H9 (cell line): ENCODE measurements around the gene CEP164. TPM values are rescaled to one million over a fixed set of nuclear protein-coding genes. Genes with fewer than 3 reads are reported as not detected.

Experiments
- DNase-seq: peaks from one replicate; pipeline ENCODE4 v3.0.0-alpha.2; 2017
- H2AFZ ChIP-seq: one replicate; pipeline ENCODE4 v1.6.1; 2013; ENCODE audit warnings: mild to moderate bottlenecking, low read length, control low read depth, moderate library complexity
- H2AK5ac ChIP-seq: 2 replicates; pipeline ENCODE4 v1.6.1; 2013; ENCODE audit warnings: low read length, control low read depth, mixed read lengths; ENCODE audit not compliant: insufficient read length
- H2BK120ac ChIP-seq: one replicate; pipeline ENCODE4 v1.6.1; 2013; ENCODE audit warnings: low read depth, mild to moderate bottlenecking, low read length, control low read depth, inconsistent platforms; ENCODE audit not compliant: poor library complexity, severe bottlenecking
- H2BK12ac ChIP-seq: 2 replicates; pipeline ENCODE4 v1.6.1; 2013; ENCODE audit warnings: low read length, control low read depth, mixed read lengths, low read depth; ENCODE audit not compliant: insufficient read length
- H2BK15ac ChIP-seq: 2 replicates; pipeline ENCODE4 v1.6.1; 2013; ENCODE audit warnings: low read depth, low read length, control low read depth
- H2BK20ac ChIP-seq: one replicate; pipeline ENCODE4 v1.6.1; 2013; ENCODE audit warnings: low read depth, mild to moderate bottlenecking, low read length, control low read depth, inconsistent platforms; ENCODE audit not compliant: poor library complexity, severe bottlenecking
- H2BK5ac ChIP-seq: 2 replicates; pipeline ENCODE4 v1.6.1; 2013; ENCODE audit warnings: low read length, control low read depth, mixed read lengths; ENCODE audit not compliant: insufficient read length
- H3K14ac ChIP-seq: 2 replicates; pipeline ENCODE4 v1.6.1; 2013; ENCODE audit warnings: low read length, control low read depth; ENCODE audit not compliant: insufficient read depth
- H3K18ac ChIP-seq: 2 replicates; pipeline ENCODE4 v1.6.1; 2013; ENCODE audit warnings: low read depth, mild to moderate bottlenecking, mixed read lengths, low read length, control low read depth; ENCODE audit not compliant: insufficient read length
- H3K23ac ChIP-seq: 2 replicates; pipeline ENCODE4 v1.6.1; 2013; ENCODE audit warnings: low read length, control low read depth, mixed read lengths, low read depth; ENCODE audit not compliant: insufficient read length
- H3K23me2 ChIP-seq: 2 replicates; pipeline ENCODE4 v1.6.1; 2013; ENCODE audit warnings: low read depth, mild to moderate bottlenecking, mixed read lengths, low read length, control low read depth; ENCODE audit not compliant: insufficient read length, poor library complexity, severe bottlenecking
- H3K27ac ChIP-seq: 2 replicates; pipeline ENCODE4 v1.5.1; 2013; ENCODE audit warnings: low read length, control low read depth, mixed read lengths, low read depth; ENCODE audit not compliant: insufficient read length
- H3K27me3 ChIP-seq: 2 replicates; pipeline ENCODE4 v1.6.1; 2013; ENCODE audit warnings: low read length, control low read depth, inconsistent platforms; ENCODE audit not compliant: insufficient read depth
- H3K4ac ChIP-seq: 2 replicates; pipeline ENCODE4 v1.6.1; 2013; ENCODE audit warnings: low read depth, mild to moderate bottlenecking, control low read depth, inconsistent platforms, low read length, moderate library complexity
- H3K4me1 ChIP-seq: 2 replicates; pipeline ENCODE4 v1.6.1; 2013; ENCODE audit warnings: low read length, control low read depth, inconsistent platforms; ENCODE audit not compliant: insufficient read depth
- H3K4me2 ChIP-seq: 2 replicates; pipeline ENCODE4 v1.6.1; 2013; ENCODE audit warnings: low read length, control low read depth, mixed read lengths; ENCODE audit not compliant: insufficient read length, insufficient read depth
- H3K56ac ChIP-seq: 2 replicates; pipeline ENCODE4 v1.6.1; 2013; ENCODE audit warnings: low read depth, mild to moderate bottlenecking, mixed read lengths, low read length, control low read depth; ENCODE audit not compliant: insufficient read length
- H3K79me1 ChIP-seq: 2 replicates; pipeline ENCODE4 v1.6.1; 2013; ENCODE audit warnings: low read depth, mild to moderate bottlenecking, moderate library complexity, low read length, control low read depth, inconsistent platforms; ENCODE audit not compliant: insufficient read depth, poor library complexity, severe bottlenecking
- H3K79me2 ChIP-seq: 2 replicates; pipeline ENCODE4 v1.6.1; 2013; ENCODE audit warnings: low read length, control low read depth, inconsistent platforms; ENCODE audit not compliant: insufficient read depth
- H3K9ac ChIP-seq: 2 replicates; pipeline ENCODE4 v1.6.1; 2013; ENCODE audit warnings: low read length, control low read depth, mixed read lengths; ENCODE audit not compliant: insufficient read length; ENCODE audit errors: extremely low read depth
- H3K9me3 ChIP-seq: one replicate; pipeline ENCODE4 v1.6.1; 2013; ENCODE audit warnings: low read depth, low read length, inconsistent platforms; ENCODE audit not compliant: control insufficient read depth
- H3T11ph ChIP-seq: one replicate; pipeline ENCODE4 v1.6.1; 2013; ENCODE audit warnings: mild to moderate bottlenecking, low read length, control low read depth, inconsistent platforms
- H4K20me1 ChIP-seq: one replicate; pipeline ENCODE4 v1.6.1; 2013; ENCODE audit not compliant: control insufficient read depth, insufficient read length, insufficient read depth
- H4K5ac ChIP-seq: 2 replicates; pipeline ENCODE4 v1.6.1; 2013; ENCODE audit warnings: low read depth, mild to moderate bottlenecking, mixed read lengths, low read length, control low read depth; ENCODE audit not compliant: insufficient read length
- H4K8ac ChIP-seq: replicated peaks from 2 replicates; pipeline ENCODE4 v1.6.1; 2013; ENCODE audit warnings: low read length, control low read depth, mixed read lengths, low read depth; ENCODE audit not compliant: insufficient read length
- H4K91ac ChIP-seq: 2 replicates; pipeline ENCODE4 v1.6.1; 2013; ENCODE audit warnings: low read depth, mild to moderate bottlenecking, moderate library complexity, mixed read lengths, low read length, control low read depth; ENCODE audit not compliant: insufficient read length
- H3K27ac Mint-ChIP-seq, 3 experiments: 2 replicates in 2 of 3; 3 replicates in 1 of 3; pipeline ENCODE4 v1.8.0; 2020 to 2021; ENCODE audit warnings: mixed read lengths in 3 of 3, mild to moderate bottlenecking in 1 of 3, moderate library complexity in 1 of 3
- H3K27me3 Mint-ChIP-seq: 2 replicates; pipeline ENCODE4 v1.8.0; 2021; ENCODE audit warnings: low read depth, mild to moderate bottlenecking, moderate library complexity, mixed read lengths
- H3K36me3 Mint-ChIP-seq, 3 experiments: 2 replicates in 2 of 3; 3 replicates in 1 of 3; pipeline ENCODE4 v1.8.0; 2020 to 2021; ENCODE audit warnings: low read depth in 3 of 3, mixed read lengths in 3 of 3; ENCODE audit not compliant: insufficient read depth in 1 of 3
- H3K4me1 Mint-ChIP-seq, 2 experiments: 2 replicates each; pipeline ENCODE4 v1.8.0; 2020; ENCODE audit warnings: mixed read lengths in 2 of 2
- H3K4me3 Mint-ChIP-seq, 2 experiments: 2 replicates in 1 of 2; 3 replicates in 1 of 2; pipeline ENCODE4 v1.8.0; 2020 to 2021; ENCODE audit warnings: mild to moderate bottlenecking in 2 of 2, mixed read lengths in 2 of 2, moderate library complexity in 1 of 2
- H3K9me3 Mint-ChIP-seq, 2 experiments: 2 replicates in 1 of 2; 3 replicates in 1 of 2; pipeline ENCODE4 v1.8.0; 2020; ENCODE audit warnings: mild to moderate bottlenecking in 2 of 2, mixed read lengths in 2 of 2, moderate library complexity in 1 of 2
- WGBS: extraction: QIAGEN DNeasy Blood & Tissue Kit; methylation state at CpG from one replicate; pipeline ENCODE4 v1.1.7; 2013; ENCODE audit warnings: missing lambda C conversion rate, low lambda C conversion rate, mixed read lengths; ENCODE audit not compliant: insufficient read length; ENCODE audit errors: extremely low coverage; 5-methylcytosine and 5-hydroxymethylcytosine counted together
- total RNA-seq: library from RNA; stranded (reverse); gene quantifications from 2 replicates; pipeline ENCODE4 v1.2.1, GENCODE V29; 2021
- TF ChIP-seq, protein P1 (sequence below): fragments of 200-600 bp; sonication (generic); conservative IDR thresholded peaks from 3 replicates; pipeline ENCODE4 v1.8.0; 2021; ENCODE audit warnings: antibody characterized with exemption, mild to moderate bottlenecking

Gene CEP164
- total RNA-seq, 1 experiment from 2014 or later, result 24.9 TPM

DNA sequence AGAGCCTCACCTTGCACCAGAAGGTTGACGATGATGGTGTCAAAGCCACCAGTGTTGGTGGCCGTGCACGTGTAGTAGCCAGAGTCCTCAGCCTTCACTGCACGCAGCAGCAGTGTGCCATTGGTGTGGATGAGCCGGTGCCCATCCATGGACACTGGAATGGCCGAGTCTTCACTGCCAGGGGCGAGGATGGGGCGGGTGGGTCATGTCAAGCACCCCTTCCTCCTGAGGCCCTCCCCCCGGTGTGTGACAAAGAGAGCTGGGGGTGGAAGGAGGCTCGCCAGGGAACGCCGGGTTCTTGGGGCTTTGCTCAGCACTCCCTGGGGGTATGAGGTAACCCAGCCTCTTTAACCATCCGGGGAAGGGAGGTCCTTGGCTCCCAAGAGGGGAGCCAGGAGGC lies 111.6 kb downstream of the CEP164 start:
- H2BK12ac ChIP-seq, result no peak overlapping the region
- no peaks in the 10 kb centered on the region for H4K20me1 ChIP-seq
- H3K23ac ChIP-seq, result no peak overlapping the region
- H2BK5ac ChIP-seq, result no peak overlapping the region
- H3K56ac ChIP-seq, result no peak overlapping the region
- H3K27ac Mint-ChIP-seq, result no peak overlapping the region
- peaks cover 21% of the 10 kb centered on the region for H3K27me3 Mint-ChIP-seq
- H3K4me1 ChIP-seq, result no peaks in the 10 kb centered on the region
- no peak overlapping the region for H3K4me2 ChIP-seq
- no peaks in the 10 kb centered on the region for H3K36me3 Mint-ChIP-seq
- H4K91ac ChIP-seq, result no peak overlapping the region
- WGBS, result no CpG with 5 or more reads among the region's 13 CpGs
- no peaks in the 10 kb centered on the region for H3K79me1 ChIP-seq
- no peaks in the 10 kb centered on the region for H3K27me3 ChIP-seq
- H3K18ac ChIP-seq, result no peak overlapping the region
- no peak overlapping the region for H3K27ac ChIP-seq
- H3K23me2 ChIP-seq, result no peaks in the 10 kb centered on the region
- H3K14ac ChIP-seq, result no peak overlapping the region
- H3K4me3 Mint-ChIP-seq, result no peak overlapping the region
- no peaks in the 10 kb centered on the region for H3K79me2 ChIP-seq
- H4K8ac ChIP-seq, result no peak overlapping the region
- H3K9me3 Mint-ChIP-seq, result peaks cover 0 to 4% of the 10 kb centered on the region in 2 experiments; a peak in 2 of 5 replicates
- no peak overlapping the region for H3T11ph ChIP-seq
- H4K5ac ChIP-seq, result no peak overlapping the region
- no peak overlapping the region for H3K4ac ChIP-seq
- H3K9me3 ChIP-seq, result no peaks in the 10 kb centered on the region
- H2AFZ ChIP-seq, result no peak overlapping the region
- no peak overlapping the region for H2BK120ac ChIP-seq
- H2BK20ac ChIP-seq, result no peak overlapping the region
- no peak overlapping the region for H3K9ac ChIP-seq
- peaks cover 17 to 25% of the 10 kb centered on the region in 2 experiments for H3K4me1 Mint-ChIP-seq
- TF ChIP-seq, protein P1, sequence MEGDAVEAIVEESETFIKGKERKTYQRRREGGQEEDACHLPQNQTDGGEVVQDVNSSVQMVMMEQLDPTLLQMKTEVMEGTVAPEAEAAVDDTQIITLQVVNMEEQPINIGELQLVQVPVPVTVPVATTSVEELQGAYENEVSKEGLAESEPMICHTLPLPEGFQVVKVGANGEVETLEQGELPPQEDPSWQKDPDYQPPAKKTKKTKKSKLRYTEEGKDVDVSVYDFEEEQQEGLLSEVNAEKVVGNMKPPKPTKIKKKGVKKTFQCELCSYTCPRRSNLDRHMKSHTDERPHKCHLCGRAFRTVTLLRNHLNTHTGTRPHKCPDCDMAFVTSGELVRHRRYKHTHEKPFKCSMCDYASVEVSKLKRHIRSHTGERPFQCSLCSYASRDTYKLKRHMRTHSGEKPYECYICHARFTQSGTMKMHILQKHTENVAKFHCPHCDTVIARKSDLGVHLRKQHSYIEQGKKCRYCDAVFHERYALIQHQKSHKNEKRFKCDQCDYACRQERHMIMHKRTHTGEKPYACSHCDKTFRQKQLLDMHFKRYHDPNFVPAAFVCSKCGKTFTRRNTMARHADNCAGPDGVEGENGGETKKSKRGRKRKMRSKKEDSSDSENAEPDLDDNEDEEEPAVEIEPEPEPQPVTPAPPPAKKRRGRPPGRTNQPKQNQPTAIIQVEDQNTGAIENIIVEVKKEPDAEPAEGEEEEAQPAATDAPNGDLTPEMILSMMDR, result no peak
- H2BK15ac ChIP-seq, result no peak overlapping the region
- DNase-seq, result no peak
- H2AK5ac ChIP-seq, result no peak overlapping the region
